Mucosa of rectum (tissue), 2 donors: Measurements from ENCODE around the gene TMIGD1.
"Not testable (repeated sequence)": the region's sequence is repeated elsewhere in the genome, so short reads cannot be mapped to it uniquely, and the experiment has no call there.

ENCODE experiments used
- H3K27ac ChIP-seq, 2 donors: one replicate each; pipeline ENCODE4 v1.7.0; 2013; ENCODE audit warnings: inconsistent platforms in 2 of 2, low read depth in 2 of 2, low read length in 2 of 2
- H3K27me3 ChIP-seq, 2 donors: one replicate each; pipeline ENCODE4 v1.7.0; 2013; ENCODE audit warnings: low read length in 2 of 2; ENCODE audit not compliant: control insufficient read depth in 2 of 2, insufficient read depth in 2 of 2
- H3K36me3 ChIP-seq, 2 donors: one replicate each; pipeline ENCODE4 v1.7.0; 2013; ENCODE audit warnings: low read length in 2 of 2; ENCODE audit not compliant: control insufficient read depth in 2 of 2, insufficient read depth in 2 of 2
- H3K4me1 ChIP-seq, 2 donors: one replicate each; pipeline ENCODE4 v1.7.0; 2013; ENCODE audit warnings: low read length in 2 of 2, mild to moderate bottlenecking in 1 of 2; ENCODE audit not compliant: control insufficient read depth in 2 of 2, insufficient read depth in 2 of 2
- H3K4me3 ChIP-seq, 2 donors: one replicate each; pipeline ENCODE4 v1.7.0; 2013; ENCODE audit warnings: low read length in 2 of 2
- H3K9ac ChIP-seq, 2 donors: one replicate each; pipeline ENCODE4 v1.7.0; 2013; ENCODE audit warnings: low read length in 2 of 2, low read depth in 1 of 2, mild to moderate bottlenecking in 1 of 2
- H3K9me3 ChIP-seq, 2 donors: one replicate each; pipeline ENCODE4 v1.7.0; 2013; ENCODE audit warnings: low read length in 2 of 2; ENCODE audit not compliant: control insufficient read depth in 2 of 2
- donor health status: healthy.
- donor health status: Normal muscosa, but diverticular disease.

Gene TMIGD1

DNA sequence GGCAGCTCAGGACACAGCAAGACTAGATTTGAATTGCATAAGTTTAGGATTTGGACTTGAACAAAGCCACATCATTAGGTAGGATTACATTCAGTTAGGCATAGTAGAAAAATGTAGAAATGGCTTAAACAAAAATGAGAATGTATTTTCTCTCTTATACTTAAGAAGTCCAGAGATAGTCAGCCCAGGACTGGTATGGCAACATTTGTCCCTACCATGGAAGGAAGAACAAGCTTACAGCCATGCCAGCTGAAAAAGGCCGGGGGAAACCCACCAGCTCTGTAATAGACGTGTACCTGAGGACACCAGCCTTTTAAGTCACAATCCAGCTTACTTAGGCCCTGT lies 11.2 kb upstream of the TMIGD1 start:
- H3K27ac ChIP-seq: peak overlapping the region; percentile 91 to 95

GRCh38 chr17:30344283-30345088 lies 10.6 kb upstream of the TMIGD1 start:
- H3K9ac ChIP-seq: peak overlapping the region; percentile 44 to 60
- H3K4me3 ChIP-seq: peak overlapping the region; percentile 25 to 51
- peaks cover 26 to 31% of the 10 kb centered on the region in 2 donors for H3K4me1 ChIP-seq
- no peaks in the 10 kb centered on the region for H3K9me3 ChIP-seq
- no peaks in the 10 kb centered on the region for H3K27me3 ChIP-seq
- H3K27ac ChIP-seq: peak overlapping the region; percentile 91 to 95
- H3K36me3 ChIP-seq: no peaks in the 10 kb centered on the region

More for the DNA sequence above, 11.2 kb upstream of the TMIGD1 start:
- Histone ChIP-seq H3K9ac (peak overlapping the region in 1 of 2 donors; percentile 32), H3K4me1 (peaks cover 26 to 29% of the 10 kb centered on the region in 2 donors), H3K9me3 (no peaks in the 10 kb centered on the region), H3K36me3 (no peaks in the 10 kb centered on the region), H3K4me3 (no peak overlapping the region), H3K27me3 (no peaks in the 10 kb centered on the region)

GRCh38 chr17:30343796-30344195 lies 9.9 kb upstream of the TMIGD1 start:
- no peaks in the 10 kb centered on the region for H3K36me3 ChIP-seq
- H3K27me3 ChIP-seq: no peaks in the 10 kb centered on the region
- H3K9ac ChIP-seq: peak overlapping the region; percentile 44 to 60
- H3K27ac ChIP-seq: peak overlapping the region; percentile 91 to 95
- H3K9me3 ChIP-seq: no peaks in the 10 kb centered on the region
- H3K4me1 ChIP-seq: peaks cover 26 to 31% of the 10 kb centered on the region in 2 donors
- H3K4me3 ChIP-seq: peak overlapping the region in 1 of 2 donors; percentile 51

GRCh38 chr17:30343244-30343643 lies 9.4 kb upstream of the TMIGD1 start:
- H3K36me3 ChIP-seq, H3K9ac ChIP-seq, H3K4me3 ChIP-seq, H3K27me3 ChIP-seq, H3K9me3 ChIP-seq: not testable (repeated sequence)
- peaks cover 26 to 31% of the 10 kb centered on the region in 2 donors for H3K4me1 ChIP-seq
- H3K27ac ChIP-seq: peak overlapping the region; percentile 91 to 95

DNA sequence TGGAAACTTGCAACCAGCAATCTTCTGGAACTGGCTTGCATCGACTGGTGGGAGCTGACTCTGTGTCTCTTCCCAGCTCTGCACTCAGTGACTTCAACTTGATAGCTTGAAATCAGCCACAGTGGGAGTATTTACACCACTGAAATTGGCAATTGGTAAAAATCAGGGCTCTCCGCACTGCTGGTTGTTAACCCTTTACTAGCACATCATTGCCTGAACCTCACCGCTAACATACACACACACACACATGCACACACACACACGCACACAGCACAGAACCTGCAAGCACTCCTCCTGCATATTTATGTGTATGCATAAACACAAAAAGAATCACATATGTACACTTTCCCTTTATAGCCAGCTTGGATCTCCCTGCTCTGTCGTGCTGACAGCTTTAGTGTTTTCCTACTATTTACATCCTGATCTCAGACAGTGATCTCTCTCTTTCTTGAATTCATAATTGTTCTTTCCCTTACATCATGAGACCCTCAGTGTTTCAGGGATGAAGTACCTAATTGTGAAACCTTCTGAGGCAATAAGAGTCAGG lies 7.9 kb upstream of the TMIGD1 start:
- Histone ChIP-seq H3K4me3 (no peak overlapping the region), H3K9me3 (no peaks in the 10 kb centered on the region), H3K9ac (no peak overlapping the region), H3K4me1 (peaks cover 34 to 41% of the 10 kb centered on the region in 2 donors), H3K27me3 (no peaks in the 10 kb centered on the region), H3K27ac (no peak overlapping the region), H3K36me3 (no peaks in the 10 kb centered on the region)

- Histone ChIP-seq H3K27me3 (no peaks in the 10 kb centered on the region), H3K9ac (no peak overlapping the region), H3K4me3 (no peak overlapping the region), H3K36me3 (no peaks in the 10 kb centered on the region), H3K27ac (peak overlapping the region in 1 of 2 donors; percentile 13), H3K9me3 (no peaks in the 10 kb centered on the region), H3K4me1 (peaks cover 32 to 37% of the 10 kb centered on the region in 2 donors)
Observed at GRCh38 chr17:30340801-30341356, 7.0 kb upstream of the TMIGD1 start.

DNA sequence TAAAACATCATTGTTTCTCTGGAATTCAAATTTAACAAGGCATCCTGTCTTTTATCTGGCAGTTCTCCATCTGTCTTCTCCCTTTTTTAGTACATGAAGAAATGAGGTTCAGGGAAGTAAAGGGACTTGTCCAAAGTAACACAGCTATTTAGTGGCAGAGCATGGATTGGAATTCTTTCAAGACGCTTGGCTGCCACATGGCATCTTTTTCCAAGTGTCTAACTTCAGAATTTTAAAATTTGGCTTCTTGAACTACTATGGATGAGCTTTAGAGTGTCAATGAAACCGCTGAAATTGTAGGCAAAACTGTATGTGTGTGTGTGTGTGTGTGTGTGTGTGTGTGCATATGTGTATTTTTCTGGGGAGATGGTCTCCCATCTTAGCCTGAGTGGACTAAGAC lies 5.2 kb upstream of the TMIGD1 start:
- Histone ChIP-seq H3K27ac (no peak overlapping the region), H3K9me3 (no peaks in the 10 kb centered on the region), H3K27me3 (no peaks in the 10 kb centered on the region), H3K4me3 (no peak overlapping the region), H3K36me3 (no peaks in the 10 kb centered on the region), H3K4me1 (peaks cover 20 to 26% of the 10 kb centered on the region in 2 donors), H3K9ac (no peak overlapping the region)

DNA sequence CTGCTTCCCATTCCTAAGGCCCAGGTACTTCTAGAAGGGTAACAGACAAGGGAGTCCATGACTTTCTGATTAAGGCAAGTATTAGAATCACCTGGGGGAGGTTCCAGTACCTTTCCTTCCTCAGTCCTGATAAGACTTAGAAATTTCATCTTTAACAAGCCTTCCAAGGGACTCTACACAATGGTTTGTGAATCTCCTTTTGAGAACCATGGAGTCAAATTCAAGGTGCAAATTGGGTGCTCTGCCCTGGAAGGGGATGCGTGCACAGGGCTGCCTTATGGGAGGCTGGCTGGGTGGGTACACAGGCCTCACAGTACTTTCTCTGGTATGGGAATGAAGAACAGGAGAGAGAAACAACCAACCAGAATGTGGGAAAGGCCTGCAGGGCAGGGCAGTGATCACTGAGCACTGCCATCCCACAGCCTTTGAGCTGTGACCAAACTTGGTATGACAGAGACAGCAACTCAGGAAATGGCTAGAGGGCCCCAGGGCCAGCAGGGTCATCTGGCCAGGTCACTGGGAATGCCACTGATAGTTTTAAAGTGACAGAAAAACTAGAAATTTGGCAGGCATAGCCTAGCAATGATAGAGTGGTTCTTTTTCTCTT lies 3.6 kb upstream of the TMIGD1 start:
- H3K4me1 ChIP-seq: peaks cover 15 to 20% of the 10 kb centered on the region in 2 donors

DNA sequence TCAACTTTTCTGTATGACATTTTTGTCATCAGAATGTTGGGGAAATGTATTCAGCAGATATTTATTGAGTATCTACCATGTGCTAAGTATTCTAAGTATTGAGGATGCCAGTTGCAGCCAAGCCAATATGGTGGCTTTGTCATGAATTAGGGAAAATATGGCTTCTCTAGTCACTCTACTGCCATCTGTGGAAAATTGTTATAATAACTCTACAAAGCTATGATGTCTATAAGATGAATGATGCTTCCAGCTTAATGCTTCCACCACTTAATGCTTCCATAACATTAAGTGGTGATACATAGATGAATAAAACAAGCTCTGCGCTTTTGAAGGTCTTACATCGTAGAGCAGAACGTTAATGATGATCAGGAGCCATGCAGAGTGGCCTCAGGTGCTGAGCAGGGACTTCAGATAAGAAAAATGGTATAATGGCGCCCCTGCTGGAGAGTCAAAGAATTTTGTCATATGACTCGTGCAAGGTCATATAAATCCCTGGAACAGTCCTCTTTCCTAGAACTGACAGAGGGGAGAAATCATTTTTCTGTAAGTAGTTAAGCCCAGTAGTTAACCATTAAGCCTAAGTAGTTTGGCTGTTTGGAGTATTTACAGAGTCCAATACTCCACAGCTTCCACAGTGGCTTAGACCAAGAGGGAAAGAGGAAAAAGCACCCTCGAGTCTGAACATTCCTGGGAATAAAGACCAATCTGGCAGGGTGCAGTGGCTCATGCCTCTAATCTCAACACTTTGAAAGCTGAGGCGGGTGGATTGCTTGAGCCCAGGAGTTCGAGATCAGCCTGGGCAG lies 2.7 kb upstream of the TMIGD1 start:
- H3K27ac ChIP-seq: peak overlapping the region; percentile 61 to 65
- H3K4me3 ChIP-seq: no peak overlapping the region
- H3K36me3 ChIP-seq: no peaks in the 10 kb centered on the region
- no peak overlapping the region for H3K9ac ChIP-seq
- peaks cover 19 to 23% of the 10 kb centered on the region in 2 donors for H3K4me1 ChIP-seq
- H3K27me3 ChIP-seq: no peaks in the 10 kb centered on the region
- H3K9me3 ChIP-seq: no peaks in the 10 kb centered on the region

More for the DNA sequence above, 3.6 kb upstream of the TMIGD1 start:
- no peaks in the 10 kb centered on the region for H3K27me3 ChIP-seq
- no peak overlapping the region for H3K4me3 ChIP-seq
- H3K36me3 ChIP-seq: no peaks in the 10 kb centered on the region
- H3K9me3 ChIP-seq: no peaks in the 10 kb centered on the region
- no peak overlapping the region for H3K9ac ChIP-seq
- peak overlapping the region; percentile 61 to 65 for H3K27ac ChIP-seq
